HuH-7 (cell line): ENCODE data around the gene A3GALT2.

Experiments
- DNase-seq: peaks from one replicate; pipeline ENCODE4 v3.0.0; 2011; ENCODE audit warnings: low spot score

Gene A3GALT2

GRCh38 chr1:33271666-33272505 is 49.0 kb downstream of the A3GALT2 start:
- no peak for DNase-seq

DNA sequence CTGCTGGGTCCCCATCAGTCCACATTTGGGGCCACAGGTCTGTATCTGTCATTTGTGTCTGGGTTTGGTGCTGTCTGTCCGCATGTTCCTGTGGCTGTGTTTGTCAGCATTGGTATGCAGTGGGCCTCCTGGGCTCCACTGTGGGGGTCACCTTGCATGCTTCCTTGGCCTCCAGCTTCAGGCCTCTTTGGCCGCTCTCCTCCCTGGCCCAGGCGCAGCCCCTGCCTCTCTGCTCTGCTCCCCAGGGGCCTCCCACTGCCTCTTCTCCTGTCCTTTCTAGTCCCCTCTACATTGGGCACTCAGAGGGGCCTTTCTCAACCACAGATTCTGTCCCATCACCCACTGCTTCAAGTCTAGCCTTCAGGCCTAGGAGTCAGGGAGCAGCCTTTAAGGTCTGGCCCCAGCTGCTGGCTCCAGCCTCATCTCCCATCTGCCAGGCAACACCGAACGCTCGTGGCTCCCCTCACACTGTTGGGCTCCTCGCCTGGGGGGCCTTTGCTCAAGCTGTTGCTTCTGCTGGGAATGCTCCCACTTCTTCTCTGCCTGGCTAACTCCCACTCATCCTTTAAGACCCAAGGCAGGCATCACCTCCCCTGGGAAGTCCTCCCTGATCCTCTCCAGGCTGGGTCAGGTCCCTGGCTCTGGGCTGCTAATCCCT is 50.0 kb downstream of the A3GALT2 start:
- no peak for DNase-seq

DNA sequence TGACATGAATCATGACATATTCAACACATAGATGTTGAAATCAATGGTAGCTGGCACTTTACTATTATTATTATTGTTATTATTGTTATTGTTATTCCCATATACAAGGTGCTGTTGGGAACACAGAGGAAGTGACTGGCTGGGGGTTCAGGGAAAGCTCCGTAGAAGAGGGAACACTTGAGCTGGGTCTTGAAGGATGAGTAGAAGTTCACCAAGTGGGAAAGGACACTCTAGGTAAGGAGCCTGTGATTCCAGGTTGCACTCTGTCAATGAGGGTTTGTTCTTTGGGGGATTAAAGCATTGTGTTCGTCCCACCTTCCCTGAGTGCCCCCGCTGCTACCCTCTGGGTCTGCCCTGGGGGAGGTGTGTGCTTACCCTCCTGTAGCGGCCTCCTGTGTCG is 50.5 kb downstream of the A3GALT2 start:
- DNase-seq: no peak

GRCh38 chr1:33269621-33270020 is 51.3 kb downstream of the A3GALT2 start:
- no peak for DNase-seq

DNA sequence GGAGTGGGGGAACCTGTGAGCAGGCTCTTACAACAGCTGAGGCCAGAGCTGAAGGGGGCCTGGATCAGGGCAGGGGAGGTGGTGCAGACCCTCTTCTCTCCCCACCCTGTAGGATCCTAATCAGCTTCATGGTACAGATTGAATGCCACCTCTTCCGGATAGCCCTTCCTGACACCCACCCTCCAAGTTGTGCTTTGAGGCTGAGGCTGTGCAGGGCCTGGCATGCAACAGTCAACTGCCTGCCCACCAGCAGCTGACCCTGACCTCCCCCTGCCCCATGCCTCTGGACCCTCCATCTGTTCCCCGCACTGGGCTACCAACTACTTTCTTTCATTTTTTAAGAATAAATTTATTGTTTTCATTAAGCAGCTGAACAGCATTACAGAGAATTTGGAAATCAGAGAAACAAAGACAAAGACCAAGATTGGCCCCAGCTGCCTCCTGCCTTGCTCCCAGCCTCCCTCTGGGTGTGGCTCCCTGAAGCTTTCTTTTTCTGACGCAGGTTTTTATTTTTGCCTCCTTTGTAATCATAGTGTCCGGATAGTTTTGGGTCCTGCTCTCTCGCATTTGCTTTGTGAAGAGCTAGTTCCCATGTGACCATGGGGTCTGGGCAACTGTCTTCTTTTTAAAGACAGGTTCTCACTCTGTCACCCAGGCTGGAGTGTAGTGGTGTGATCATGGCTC is 51.8 kb downstream of the A3GALT2 start:
- no peak for DNase-seq

DNA sequence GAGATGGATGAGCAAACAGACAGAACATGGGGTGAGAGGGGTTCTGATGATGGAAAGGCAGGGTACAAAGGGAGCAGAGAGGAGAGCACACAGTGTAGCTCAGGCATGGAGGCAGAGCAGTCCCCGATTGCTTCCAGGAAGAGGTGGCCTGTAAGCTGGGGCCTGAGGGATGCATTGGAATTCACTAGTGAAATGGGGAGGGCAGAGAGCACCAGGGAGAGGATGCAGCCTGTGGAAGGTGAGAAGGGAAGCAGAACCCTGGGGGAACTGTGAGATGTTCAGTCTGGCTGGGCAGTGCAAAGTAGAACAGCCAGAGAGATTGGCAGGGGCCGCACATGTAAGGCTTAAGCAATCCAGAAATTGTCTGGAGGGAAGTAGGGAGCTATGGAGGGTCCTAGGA is 52.4 kb downstream of the A3GALT2 start:
- DNase-seq: no peak

DNA sequence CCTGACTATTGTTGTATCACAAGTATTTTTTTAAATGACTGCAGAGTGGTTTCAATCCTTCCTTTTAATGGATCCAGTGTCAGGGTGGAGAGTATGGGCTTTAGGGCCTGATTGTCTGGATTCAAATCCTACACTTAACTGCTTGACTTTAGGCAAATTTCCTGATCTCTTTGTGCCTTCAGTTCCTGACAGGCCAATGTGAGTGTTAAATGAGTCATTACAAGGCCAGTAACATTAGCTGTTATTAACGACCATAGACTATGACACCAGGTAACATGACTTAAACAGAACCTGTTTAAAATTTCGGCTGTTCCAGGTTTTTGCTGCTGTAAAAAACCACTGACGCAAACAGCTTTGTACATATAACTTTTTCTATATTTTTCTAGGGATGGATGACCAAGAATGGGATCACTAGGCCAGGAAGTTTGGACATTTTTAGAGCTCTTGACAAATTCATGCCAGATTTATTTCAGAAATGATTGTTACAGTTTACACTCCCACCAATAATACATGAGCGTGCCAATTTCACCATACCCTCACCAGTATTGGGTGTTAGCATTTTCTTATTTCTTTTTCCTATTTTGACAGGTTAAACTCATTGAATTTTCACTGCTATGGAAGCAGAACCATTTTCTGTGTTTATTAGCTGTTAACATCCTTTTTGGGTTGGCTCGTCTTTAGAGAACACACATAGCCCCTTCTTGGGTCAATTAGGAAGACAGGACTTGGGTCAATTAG is 53.3 kb downstream of the A3GALT2 start:
- no peak for DNase-seq

- no peak for DNase-seq
Observed at GRCh38 chr1:33266766-33267165, 54.1 kb downstream of the A3GALT2 start.

- DNase-seq: no peak
Observed at GRCh38 chr1:33265780-33266605, 54.9 kb downstream of the A3GALT2 start.

GRCh38 chr1:33263890-33264504 is 56.9 kb downstream of the A3GALT2 start:
- no peak for DNase-seq

GRCh38 chr1:33261344-33261743 is 59.6 kb downstream of the A3GALT2 start:
- DNase-seq: no peak

DNA sequence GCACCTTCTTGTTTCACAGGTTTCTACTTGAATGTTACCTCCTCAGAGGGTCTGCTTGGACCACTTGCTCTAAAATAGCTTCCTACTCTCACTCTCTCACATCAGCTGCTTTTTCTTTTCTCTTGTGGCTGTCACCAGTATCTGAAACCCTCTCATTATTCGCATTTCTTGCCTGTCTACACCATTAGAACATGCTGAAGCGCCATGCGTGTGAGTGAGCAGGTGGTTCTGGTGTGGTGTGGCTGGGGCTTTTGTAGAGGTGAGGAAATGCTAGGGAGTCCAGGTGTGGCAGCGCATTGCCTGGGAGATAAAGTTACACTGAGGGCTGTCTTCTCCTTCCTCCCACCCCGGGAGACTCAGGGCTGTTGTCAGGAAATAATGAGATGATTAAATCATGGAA is 60.5 kb downstream of the A3GALT2 start:
- no peak for DNase-seq

- DNase-seq: no peak
Observed at GRCh38 chr1:33259879-33260278, 61.0 kb downstream of the A3GALT2 start.

DNA sequence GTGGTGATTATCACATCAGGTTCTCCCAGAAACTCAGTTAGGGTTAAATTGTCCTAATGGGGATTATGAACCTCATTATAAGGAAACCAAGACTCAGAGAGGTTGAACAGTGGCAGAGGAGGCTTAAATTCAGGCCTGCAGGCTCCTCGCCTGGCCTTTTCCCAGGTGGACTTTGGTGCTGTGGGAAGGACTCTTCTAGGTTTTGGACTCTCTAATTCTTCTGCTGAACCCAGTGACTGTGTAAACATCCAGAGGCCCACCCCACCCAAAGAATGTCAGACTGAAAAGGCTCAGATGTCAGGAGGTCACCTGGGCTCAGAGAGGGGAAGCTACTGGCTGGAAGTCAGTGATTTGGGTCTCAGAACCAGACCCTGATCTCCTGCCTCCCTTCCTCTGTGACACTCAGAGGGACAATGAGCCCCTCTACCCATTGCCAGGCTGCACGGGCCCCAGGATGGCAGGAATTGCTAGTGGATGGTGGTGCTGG is 62.1 kb downstream of the A3GALT2 start:
- DNase-seq: no peak

- DNase-seq: no peak
Observed at GRCh38 chr1:33257772-33258712, 62.9 kb downstream of the A3GALT2 start.

DNA sequence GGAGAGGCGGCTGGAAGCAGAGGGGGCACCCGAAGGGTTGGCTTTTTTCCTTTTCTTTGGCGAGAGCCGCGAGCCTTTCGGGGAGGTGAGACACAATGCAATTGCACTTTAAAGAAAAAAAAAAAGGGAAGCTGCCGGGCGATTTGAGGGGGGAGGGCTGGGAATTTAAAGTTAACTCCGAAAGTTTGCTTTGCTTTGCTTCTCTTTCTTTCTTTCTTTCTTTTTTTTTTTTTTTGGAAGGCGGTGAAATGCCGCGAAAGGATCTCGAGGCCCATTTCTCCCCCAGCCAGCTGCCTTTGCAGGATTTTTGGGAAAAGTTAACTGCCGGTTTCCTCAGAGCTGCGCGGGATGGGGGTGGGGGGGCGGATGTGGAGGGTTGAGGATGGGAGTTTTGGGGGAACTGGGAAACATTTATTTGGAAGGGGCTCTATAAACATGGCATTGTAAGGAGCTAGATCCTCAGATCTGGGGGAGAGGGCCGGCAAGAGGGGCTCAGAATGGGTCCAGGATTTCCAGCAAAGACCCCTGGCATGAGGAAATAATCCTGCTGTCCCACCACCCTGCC is 63.6 kb downstream of the A3GALT2 start:
- DNase-seq: no peak
